Astrocyte (in vitro differentiated cells and primary cell): ENCODE data around the gene GBP4. TPM values are rescaled to one million over a fixed set of nuclear protein-coding genes. Genes with fewer than 3 reads are reported as not detected.

Experiments used
- DNase-seq: peaks from one replicate; pipeline ENCODE4 v3.0.0-alpha.2; 2010; ENCODE audit warnings: low read depth
- FAIRE-seq: peaks from 2 replicates; lab custom pipeline; 2011; peaks lifted over from hg19 to GRCh38; lab: Jason Lieb, UNC
- H2AFZ ChIP-seq: 2 replicates; pipeline ENCODE4 v1.6.0; 2012; ENCODE audit warnings: low read depth, low read length, inconsistent platforms
- H3K27ac ChIP-seq: 2 replicates; pipeline ENCODE4 v1.5.1; 2011; ENCODE audit warnings: low read depth, low read length, inconsistent platforms
- H3K27me3 ChIP-seq: 2 replicates; pipeline ENCODE4 v1.6.0; 2011; ENCODE audit warnings: low read length, inconsistent platforms; ENCODE audit not compliant: insufficient read depth
- H3K36me3 ChIP-seq: 2 replicates; pipeline ENCODE4 v1.5.1; 2011; ENCODE audit warnings: low read length, inconsistent platforms; ENCODE audit not compliant: insufficient read depth
- H3K4me1 ChIP-seq: 2 replicates; pipeline ENCODE4 v1.5.1; 2011; ENCODE audit warnings: low read length, inconsistent platforms; ENCODE audit not compliant: insufficient read depth
- H3K4me2 ChIP-seq: 2 replicates; pipeline ENCODE4 v1.6.0; 2012; ENCODE audit warnings: low read length, inconsistent platforms
- H3K4me3 ChIP-seq: 2 replicates; pipeline ENCODE4 v1.5.1; 2011; ENCODE audit warnings: low read depth, mild to moderate bottlenecking, low read length, inconsistent platforms; ENCODE audit not compliant: insufficient read depth
- H3K79me2 ChIP-seq: 2 replicates; pipeline ENCODE4 v1.6.0; 2012; ENCODE audit warnings: mild to moderate bottlenecking, low read length, inconsistent platforms; ENCODE audit not compliant: insufficient read depth
- H3K9ac ChIP-seq: 2 replicates; pipeline ENCODE4 v1.6.0; 2012; ENCODE audit warnings: mild to moderate bottlenecking, low read length, inconsistent platforms
- H3K9me3 ChIP-seq: 2 replicates; pipeline ENCODE4 v1.5.1; 2012; ENCODE audit warnings: low read depth, mild to moderate bottlenecking, low read length, inconsistent platforms; ENCODE audit not compliant: insufficient read depth
- H4K20me1 ChIP-seq: 2 replicates; pipeline ENCODE4 v1.6.0; 2012; ENCODE audit warnings: low read length, inconsistent platforms; ENCODE audit not compliant: insufficient read depth
- H3K27ac Mint-ChIP-seq: one replicate; pipeline ENCODE4 v1.8.0; 2021; ENCODE audit warnings: mild to moderate bottlenecking, mixed read lengths; ENCODE audit not compliant: unreplicated experiment
- H3K27me3 Mint-ChIP-seq: one replicate; pipeline ENCODE4 v1.8.0; 2021; ENCODE audit warnings: low read depth, mixed read lengths; ENCODE audit not compliant: unreplicated experiment
- H3K36me3 Mint-ChIP-seq: one replicate; pipeline ENCODE4 v1.8.0; 2021; ENCODE audit warnings: low read depth, mixed read lengths; ENCODE audit not compliant: unreplicated experiment
- H3K4me1 Mint-ChIP-seq: one replicate; pipeline ENCODE4 v1.8.0; 2021; ENCODE audit warnings: low read depth, mixed read lengths; ENCODE audit not compliant: unreplicated experiment
- H3K4me3 Mint-ChIP-seq: one replicate; pipeline ENCODE4 v1.8.0; 2021; ENCODE audit warnings: mild to moderate bottlenecking, moderate library complexity, mixed read lengths; ENCODE audit not compliant: unreplicated experiment
- H3K9me3 Mint-ChIP-seq: one replicate; pipeline ENCODE4 v1.8.0; 2021; ENCODE audit warnings: mild to moderate bottlenecking, mixed read lengths; ENCODE audit not compliant: unreplicated experiment
- EZH2 ChIP-seq: IDR thresholded peaks from 2 replicates; pipeline ENCODE4 v1.6.1; 2012; ENCODE audit warnings: mild to moderate bottlenecking, low read length, inconsistent platforms; ENCODE audit not compliant: insufficient read depth
- total RNA-seq: library from RNA; stranded (reverse); gene quantifications from 2 replicates; pipeline ENCODE4 v1.2.1, GENCODE V29; 2021
- TF ChIP-seq, protein P1 (sequence below): IDR thresholded peaks from 2 replicates; pipeline ENCODE4 v1.5.1; 2011; ENCODE audit warnings: low read depth, mild to moderate bottlenecking, inconsistent platforms, low read length, moderate library complexity; ENCODE audit not compliant: insufficient read depth

GBP4 gene
- total RNA-seq, 1 donor from 2014 or later: 0.32 TPM

DNA sequence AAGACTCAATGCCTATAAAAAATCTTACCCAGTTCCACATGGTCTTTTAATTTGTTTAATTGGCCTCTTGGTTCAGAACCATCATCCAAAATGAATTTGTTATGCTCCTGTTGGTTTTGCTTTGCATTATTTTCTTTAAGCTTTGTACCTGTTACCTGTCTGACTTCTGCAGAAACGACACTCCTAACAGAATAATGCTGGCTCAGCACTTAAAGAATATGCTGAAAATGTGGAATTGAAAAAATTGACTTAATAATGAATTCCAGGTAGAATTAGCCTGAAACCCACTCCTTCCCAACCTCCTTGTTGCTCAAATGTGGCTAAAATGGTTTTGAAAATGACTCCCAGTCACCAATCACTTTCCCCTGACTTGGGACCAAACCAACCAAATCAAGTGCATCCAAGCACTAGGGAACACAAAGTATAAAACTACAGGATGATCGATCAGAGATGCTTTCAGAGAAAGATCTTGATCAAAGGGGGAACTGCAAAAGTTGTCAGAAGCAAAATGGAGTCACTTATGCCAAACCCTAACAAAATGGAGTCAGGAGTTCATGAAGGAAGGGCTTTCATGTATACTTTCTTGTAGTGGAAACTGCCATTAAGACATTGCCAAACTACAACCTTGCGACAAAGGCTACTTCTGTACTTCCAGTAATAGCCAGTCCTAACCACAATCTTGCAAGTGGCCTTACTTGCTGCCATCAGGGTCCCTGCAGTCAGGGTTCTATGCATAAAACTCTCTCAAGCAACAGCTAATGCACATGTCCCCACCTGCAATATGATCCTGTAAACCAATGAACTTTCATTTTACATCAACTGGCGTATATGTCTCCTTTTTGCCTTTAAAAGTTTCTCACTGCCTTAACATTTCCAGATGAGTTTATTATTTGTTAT, 28.3 kb downstream of the GBP4 start:
- no peak overlapping the region for H3K9ac ChIP-seq
- H3K4me2 ChIP-seq: no peak overlapping the region
- H2AFZ ChIP-seq: no peak overlapping the region
- H3K4me3 ChIP-seq: no peak overlapping the region
- no peak for TF ChIP-seq EZH2
- TF ChIP-seq, protein P1, sequence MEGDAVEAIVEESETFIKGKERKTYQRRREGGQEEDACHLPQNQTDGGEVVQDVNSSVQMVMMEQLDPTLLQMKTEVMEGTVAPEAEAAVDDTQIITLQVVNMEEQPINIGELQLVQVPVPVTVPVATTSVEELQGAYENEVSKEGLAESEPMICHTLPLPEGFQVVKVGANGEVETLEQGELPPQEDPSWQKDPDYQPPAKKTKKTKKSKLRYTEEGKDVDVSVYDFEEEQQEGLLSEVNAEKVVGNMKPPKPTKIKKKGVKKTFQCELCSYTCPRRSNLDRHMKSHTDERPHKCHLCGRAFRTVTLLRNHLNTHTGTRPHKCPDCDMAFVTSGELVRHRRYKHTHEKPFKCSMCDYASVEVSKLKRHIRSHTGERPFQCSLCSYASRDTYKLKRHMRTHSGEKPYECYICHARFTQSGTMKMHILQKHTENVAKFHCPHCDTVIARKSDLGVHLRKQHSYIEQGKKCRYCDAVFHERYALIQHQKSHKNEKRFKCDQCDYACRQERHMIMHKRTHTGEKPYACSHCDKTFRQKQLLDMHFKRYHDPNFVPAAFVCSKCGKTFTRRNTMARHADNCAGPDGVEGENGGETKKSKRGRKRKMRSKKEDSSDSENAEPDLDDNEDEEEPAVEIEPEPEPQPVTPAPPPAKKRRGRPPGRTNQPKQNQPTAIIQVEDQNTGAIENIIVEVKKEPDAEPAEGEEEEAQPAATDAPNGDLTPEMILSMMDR: no peak
- no peaks in the 10 kb centered on the region for H3K27me3 Mint-ChIP-seq
- no peaks in the 10 kb centered on the region for H3K36me3 Mint-ChIP-seq
- H3K4me3 Mint-ChIP-seq: no peak overlapping the region
- no peaks in the 10 kb centered on the region for H3K27me3 ChIP-seq
- H3K4me1 ChIP-seq: no peaks in the 10 kb centered on the region
- H3K27ac ChIP-seq: no peak overlapping the region
- DNase-seq (no peak), FAIRE-seq (no peak)
- no peaks in the 10 kb centered on the region for H3K79me2 ChIP-seq
- no peaks in the 10 kb centered on the region for H3K9me3 Mint-ChIP-seq
- H4K20me1 ChIP-seq: no peaks in the 10 kb centered on the region
- no peaks in the 10 kb centered on the region for H3K36me3 ChIP-seq
- H3K9me3 ChIP-seq: no peaks in the 10 kb centered on the region
- no peaks in the 10 kb centered on the region for H3K4me1 Mint-ChIP-seq
- H3K27ac Mint-ChIP-seq: no peak overlapping the region

GRCh38 chr1:89169166-89169565, 29.6 kb downstream of the GBP4 start:
- Histone ChIP-seq H3K27me3 (no peaks in the 10 kb centered on the region), H3K27ac (no peak overlapping the region), H3K4me3 (no peak overlapping the region), H4K20me1 (no peaks in the 10 kb centered on the region), H3K9ac (no peak overlapping the region), H3K79me2 (no peaks in the 10 kb centered on the region), H2AFZ (no peak overlapping the region), H3K36me3 (no peaks in the 10 kb centered on the region), H3K4me2 (no peak overlapping the region), H3K9me3 (no peaks in the 10 kb centered on the region), H3K4me1 (no peaks in the 10 kb centered on the region)
- TF ChIP-seq, protein P1: no peak
- no peak for TF ChIP-seq EZH2
- no peaks in the 10 kb centered on the region for H3K9me3 Mint-ChIP-seq
- H3K4me3 Mint-ChIP-seq: no peak overlapping the region
- H3K27ac Mint-ChIP-seq: no peak overlapping the region
- no peaks in the 10 kb centered on the region for H3K4me1 Mint-ChIP-seq
- H3K36me3 Mint-ChIP-seq: no peaks in the 10 kb centered on the region
- FAIRE-seq (no peak), DNase-seq (no peak)
- H3K27me3 Mint-ChIP-seq: no peaks in the 10 kb centered on the region

DNA sequence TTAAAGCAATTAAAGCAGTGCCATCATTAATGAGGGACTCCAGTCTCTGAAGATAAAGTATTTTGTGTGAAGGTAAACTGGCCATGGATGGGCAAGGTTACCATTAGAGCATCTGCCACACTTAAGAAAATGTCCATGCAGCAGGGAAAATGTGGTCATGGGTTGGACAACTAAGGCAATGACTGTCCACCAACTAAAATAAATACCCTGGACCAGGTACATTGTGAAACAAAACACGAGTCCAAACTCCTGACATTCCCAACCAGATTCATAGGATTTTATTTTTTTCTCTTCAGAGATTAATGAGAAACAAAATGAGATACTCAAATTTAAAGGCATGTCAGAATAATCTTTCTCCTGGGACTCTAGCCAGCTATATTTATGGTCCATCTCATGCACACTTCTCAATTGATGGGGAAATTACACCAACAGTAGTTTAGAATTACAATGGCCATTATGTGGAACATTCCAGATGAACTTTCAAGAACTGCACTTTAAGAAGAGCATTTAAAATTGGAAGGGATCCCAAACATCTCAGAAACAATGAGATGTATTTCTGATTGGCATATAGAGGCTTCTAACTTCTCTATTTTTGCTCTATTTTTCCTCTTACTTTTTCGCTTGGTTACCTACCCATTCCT, 31.0 kb downstream of the GBP4 start:
- H3K36me3 Mint-ChIP-seq: no peaks in the 10 kb centered on the region
- H3K27me3 Mint-ChIP-seq: no peaks in the 10 kb centered on the region
- no peak overlapping the region for H2AFZ ChIP-seq
- no peaks in the 10 kb centered on the region for H3K9me3 Mint-ChIP-seq
- H3K27ac Mint-ChIP-seq: no peak overlapping the region
- DNase-seq (no peak), FAIRE-seq (no peak)
- H3K79me2 ChIP-seq: no peaks in the 10 kb centered on the region
- H3K4me1 ChIP-seq: no peaks in the 10 kb centered on the region
- H3K36me3 ChIP-seq: no peaks in the 10 kb centered on the region
- no peak overlapping the region for H3K9ac ChIP-seq
- H3K27ac ChIP-seq: no peak overlapping the region
- TF ChIP-seq, protein P1: no peak
- no peak for TF ChIP-seq EZH2
- H3K4me3 ChIP-seq: no peak overlapping the region
- H3K4me1 Mint-ChIP-seq: no peaks in the 10 kb centered on the region
- no peaks in the 10 kb centered on the region for H4K20me1 ChIP-seq
- H3K9me3 ChIP-seq: no peaks in the 10 kb centered on the region
- no peaks in the 10 kb centered on the region for H3K27me3 ChIP-seq
- H3K4me3 Mint-ChIP-seq: no peak overlapping the region
- H3K4me2 ChIP-seq: no peak overlapping the region
